ENCODE data around the gene NR2F1.

The NR2F1 gene

DNA sequence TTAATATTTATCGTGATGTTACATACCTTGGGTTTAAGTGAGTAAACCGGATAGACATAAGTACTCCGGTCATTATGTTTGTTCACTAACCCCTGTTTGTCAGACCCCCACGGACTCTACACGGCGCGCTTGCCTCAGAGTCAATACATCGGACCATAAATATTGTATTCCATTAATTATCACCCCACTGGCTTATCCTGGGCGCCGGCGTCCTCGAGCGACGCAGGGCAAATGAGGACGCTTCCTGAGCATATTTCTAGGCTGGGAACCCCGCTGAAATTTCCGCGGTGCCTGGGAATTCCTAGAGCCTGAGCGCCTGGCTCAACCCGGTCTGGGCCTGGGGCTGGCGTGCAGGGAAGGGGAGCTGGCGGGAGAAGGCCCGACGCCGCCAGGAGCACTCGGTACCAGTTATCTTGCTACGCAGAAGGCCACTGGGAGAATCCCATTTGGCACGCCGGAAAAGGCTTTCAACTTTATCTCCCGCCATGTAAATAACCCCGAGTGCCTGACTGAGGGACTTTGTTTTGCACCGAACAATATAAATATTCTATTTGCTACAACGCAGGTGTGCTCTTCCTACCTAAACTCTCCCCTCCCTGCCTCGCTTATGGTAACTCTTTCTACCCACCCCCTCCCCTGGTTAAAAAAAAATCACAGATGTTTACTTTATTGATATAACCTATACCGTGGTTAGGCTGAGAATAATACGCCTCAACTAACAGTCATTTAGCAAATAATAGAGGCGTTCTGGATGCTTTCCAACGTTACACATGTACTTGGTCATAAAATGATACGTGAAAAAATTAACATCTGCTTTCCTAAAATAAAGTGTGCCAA is 19.4 kb downstream of the NR2F1 start:
- FAIRE-seq: no peak
- no peak for DNase-seq (ENCODE audit: insufficient read length, low spot score)
- TF ChIP-seq PAX5 (IDR thresholded peaks at IDR 0.05; ENCODE audit: insufficient read depth, low read length, severe bottlenecking) (no peak), POLR2A (IDR thresholded peaks at IDR 0.05; ENCODE audit: low read depth, low read length) (no peak), POU2F2 (IDR thresholded peaks at IDR 0.05; ENCODE audit: low read depth, low read length) (no peak), TAF1 (IDR thresholded peaks at IDR 0.05; ENCODE audit: low read depth, low read length) (no peak), SPI1 (IDR thresholded peaks at IDR 0.05; ENCODE audit: low read depth, low read length) (no peak), POLR2AphosphoS5 (IDR thresholded peaks at IDR 0.05; ENCODE audit: low read depth, low read length) (no peak)

DNA sequence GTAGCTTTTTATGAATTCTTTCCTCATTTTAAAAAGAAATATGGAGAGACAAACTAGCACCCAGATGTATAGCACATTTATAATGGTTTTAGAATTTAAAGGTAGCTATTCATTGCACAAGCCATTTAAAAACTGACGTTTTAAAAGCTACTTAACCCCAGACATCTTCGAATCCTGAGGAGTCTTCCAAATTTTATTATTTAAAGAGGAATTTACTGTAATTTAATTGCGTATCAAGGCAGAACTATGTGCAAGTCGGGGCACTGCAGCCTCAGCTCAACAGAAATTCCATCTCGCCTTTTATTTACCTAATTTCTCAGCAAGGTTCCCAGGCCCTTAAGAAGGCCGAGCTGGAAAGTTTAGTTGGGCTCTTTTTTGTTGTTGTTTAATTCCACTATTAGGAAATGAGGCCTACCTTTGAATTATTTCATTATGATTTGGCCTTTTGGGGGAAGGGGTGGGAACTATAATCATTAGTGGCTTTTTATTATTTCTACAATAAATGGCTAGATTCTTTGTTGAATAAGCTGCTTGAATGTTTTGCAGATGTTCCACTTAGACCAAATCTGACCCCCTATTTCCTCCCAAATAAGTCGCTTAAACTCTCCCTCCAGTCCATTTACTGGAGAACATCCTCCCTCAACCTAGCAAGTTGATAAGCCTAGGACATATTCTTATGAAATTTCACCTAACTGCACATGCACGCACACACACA is 20.2 kb downstream of the NR2F1 start:
- DNase-seq (ENCODE audit: insufficient read length, low spot score): no peak
- TF ChIP-seq POLR2AphosphoS5 (IDR thresholded peaks at IDR 0.05; ENCODE audit: low read depth, low read length) (no peak), PAX5 (IDR thresholded peaks at IDR 0.05; ENCODE audit: insufficient read depth, low read length, severe bottlenecking) (no peak), POU2F2 (IDR thresholded peaks at IDR 0.05; ENCODE audit: low read depth, low read length) (no peak), SPI1 (IDR thresholded peaks at IDR 0.05; ENCODE audit: low read depth, low read length) (no peak), TAF1 (IDR thresholded peaks at IDR 0.05; ENCODE audit: low read depth, low read length) (no peak), POLR2A (IDR thresholded peaks at IDR 0.05; ENCODE audit: low read depth, low read length) (no peak)
- FAIRE-seq: no peak

DNA sequence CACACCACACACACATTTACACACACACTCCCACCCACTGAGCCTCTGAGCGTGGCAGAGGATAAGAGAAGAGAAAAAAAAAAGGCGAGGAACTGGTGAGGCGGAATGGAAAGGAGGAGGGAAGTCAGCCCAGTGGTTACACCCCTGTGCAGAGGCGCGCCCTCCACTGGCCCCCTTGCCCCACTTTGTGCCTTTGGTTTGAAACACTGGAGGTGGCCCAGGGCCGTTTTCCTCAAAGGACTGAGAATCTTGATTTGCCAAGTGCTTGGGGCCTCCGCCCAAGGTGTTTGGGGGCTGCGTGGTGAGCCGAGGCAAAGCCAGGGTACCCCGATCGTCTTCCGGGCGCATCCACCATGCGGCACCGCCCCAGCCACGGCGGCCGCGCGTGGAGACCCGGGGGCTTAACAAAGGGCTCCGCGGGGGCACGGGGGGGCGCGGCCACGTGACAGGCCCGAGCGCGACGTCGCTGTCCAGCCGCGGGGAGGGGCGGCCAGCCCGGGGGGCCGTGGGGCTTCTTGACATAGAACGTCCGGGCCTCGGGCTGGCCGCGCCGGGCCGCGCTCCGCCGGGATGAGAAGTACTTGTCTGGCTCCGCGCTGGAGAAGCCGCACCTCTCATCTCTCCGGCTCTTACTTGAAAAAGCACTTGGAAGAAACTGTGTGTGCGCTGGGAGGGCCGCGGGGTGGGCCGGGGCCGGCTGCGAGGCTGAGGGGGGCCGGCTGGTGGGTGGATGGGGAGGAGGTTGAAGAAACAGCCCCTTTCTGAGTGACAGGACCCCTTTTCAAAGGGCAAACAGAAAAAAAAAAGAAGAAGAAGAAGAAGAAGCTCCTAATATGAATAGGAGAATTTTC is 21.0 kb downstream of the NR2F1 start:
- DNase-seq (ENCODE audit: insufficient read length, low spot score) (no peak), FAIRE-seq (no peak)
- TF ChIP-seq TAF1 (IDR thresholded peaks at IDR 0.05; ENCODE audit: low read depth, low read length) (no peak), POLR2AphosphoS5 (IDR thresholded peaks at IDR 0.05; ENCODE audit: low read depth, low read length) (no peak), PAX5 (IDR thresholded peaks at IDR 0.05; ENCODE audit: insufficient read depth, low read length, severe bottlenecking) (no peak), POLR2A (IDR thresholded peaks at IDR 0.05; ENCODE audit: low read depth, low read length) (no peak), POU2F2 (IDR thresholded peaks at IDR 0.05; ENCODE audit: low read depth, low read length) (no peak), SPI1 (IDR thresholded peaks at IDR 0.05; ENCODE audit: low read depth, low read length) (no peak)

- DNase-seq (ENCODE audit: insufficient read length, low spot score) (no peak), FAIRE-seq (no peak)
- TF ChIP-seq POLR2A (IDR thresholded peaks at IDR 0.05; ENCODE audit: low read depth, low read length) (no peak), SPI1 (IDR thresholded peaks at IDR 0.05; ENCODE audit: low read depth, low read length) (no peak), TAF1 (IDR thresholded peaks at IDR 0.05; ENCODE audit: low read depth, low read length) (no peak), POU2F2 (IDR thresholded peaks at IDR 0.05; ENCODE audit: low read depth, low read length) (no peak), PAX5 (IDR thresholded peaks at IDR 0.05; ENCODE audit: insufficient read depth, low read length, severe bottlenecking) (no peak), POLR2AphosphoS5 (IDR thresholded peaks at IDR 0.05; ENCODE audit: low read depth, low read length) (no peak)
These were observed 21.9 kb downstream of the NR2F1 start for GRCh38 chr5:93604644-93605515.

DNA sequence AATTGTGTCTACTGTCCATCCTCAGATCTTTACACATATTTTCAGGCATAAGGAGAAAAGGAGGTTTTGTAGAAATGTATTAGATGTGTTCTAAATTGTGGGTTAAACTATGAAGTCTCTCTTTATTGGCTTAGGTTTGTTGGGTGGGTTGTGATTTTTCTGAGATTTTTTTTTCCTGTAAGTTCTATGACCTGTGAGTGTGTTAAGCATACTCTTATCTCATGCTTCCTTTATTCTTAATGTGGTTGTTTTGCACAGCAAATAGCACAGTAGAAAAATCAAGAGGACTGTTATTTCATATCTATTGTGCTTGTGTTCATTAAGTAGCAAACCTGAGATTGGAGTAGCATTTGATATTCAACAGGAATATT is 23.3 kb downstream of the NR2F1 start:
- DNase-seq (ENCODE audit: insufficient read length, low spot score) (no peak), FAIRE-seq (no peak)
- TF ChIP-seq POLR2A (IDR thresholded peaks at IDR 0.05; ENCODE audit: low read depth, low read length): no peak
- TF ChIP-seq TAF1 (IDR thresholded peaks at IDR 0.05; ENCODE audit: low read depth, low read length): no peak
- TF ChIP-seq POLR2AphosphoS5 (IDR thresholded peaks at IDR 0.05; ENCODE audit: low read depth, low read length): no peak
- TF ChIP-seq SPI1 (IDR thresholded peaks at IDR 0.05; ENCODE audit: low read depth, low read length): no peak
- no peak for TF ChIP-seq POU2F2 (IDR thresholded peaks at IDR 0.05; ENCODE audit: low read depth, low read length)
- TF ChIP-seq PAX5 (IDR thresholded peaks at IDR 0.05; ENCODE audit: insufficient read depth, low read length, severe bottlenecking): no peak

DNA sequence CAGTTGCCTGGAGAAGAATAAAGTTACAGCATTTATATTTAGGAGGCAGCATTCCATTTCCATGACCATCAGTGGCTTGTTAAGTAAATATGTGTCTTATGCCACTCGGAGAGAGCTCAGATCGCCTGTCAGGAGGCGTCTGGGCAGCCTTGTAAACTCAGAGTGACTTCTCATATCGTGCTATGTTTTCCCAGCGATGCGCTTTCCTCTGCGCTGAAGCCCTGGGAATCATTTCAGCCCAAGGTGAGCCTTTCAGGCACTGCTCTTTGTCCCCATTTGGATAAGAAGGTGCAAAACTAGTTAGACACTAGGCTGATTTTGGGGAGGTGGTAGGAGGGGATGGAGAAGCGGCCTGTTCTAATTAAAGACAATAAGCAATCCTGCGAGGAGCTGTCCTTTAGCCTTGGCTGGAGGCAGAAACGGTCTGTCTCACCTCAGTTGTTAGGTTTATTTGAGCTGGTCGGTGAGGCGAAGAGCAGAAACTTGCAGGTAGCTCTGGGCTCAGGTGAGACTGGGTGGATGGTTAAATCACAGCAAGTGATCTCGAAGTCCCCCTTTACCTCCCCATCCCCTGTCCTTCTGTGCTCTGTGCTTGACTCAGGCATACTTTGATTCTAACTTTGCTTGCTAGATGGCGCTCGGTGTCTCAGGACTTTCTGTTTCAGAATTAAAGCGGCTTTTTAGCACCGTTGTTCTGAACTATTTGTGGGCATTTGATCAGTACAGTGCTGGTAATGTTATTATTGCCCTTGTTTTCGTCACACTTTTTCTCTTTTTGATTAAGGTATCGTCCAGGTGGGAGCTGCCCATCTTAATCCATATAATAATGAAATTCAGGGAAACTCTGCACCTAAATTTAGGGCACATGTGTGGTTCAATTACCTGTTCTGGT is 24.6 kb downstream of the NR2F1 start:
- TF ChIP-seq POLR2A (IDR thresholded peaks at IDR 0.05; ENCODE audit: low read depth, low read length) (no peak), POU2F2 (IDR thresholded peaks at IDR 0.05; ENCODE audit: low read depth, low read length) (no peak), PAX5 (IDR thresholded peaks at IDR 0.05; ENCODE audit: insufficient read depth, low read length, severe bottlenecking) (no peak), TAF1 (IDR thresholded peaks at IDR 0.05; ENCODE audit: low read depth, low read length) (no peak), SPI1 (IDR thresholded peaks at IDR 0.05; ENCODE audit: low read depth, low read length) (no peak), POLR2AphosphoS5 (IDR thresholded peaks at IDR 0.05; ENCODE audit: low read depth, low read length) (no peak)
- DNase-seq (ENCODE audit: insufficient read length, low spot score) (no peak), FAIRE-seq (peak; percentile 87)

GRCh38 chr5:93608855-93609254 is 25.8 kb downstream of the NR2F1 start:
- no peak for TF ChIP-seq TAF1 (IDR thresholded peaks at IDR 0.05; ENCODE audit: low read depth, low read length)
- no peak for TF ChIP-seq SPI1 (IDR thresholded peaks at IDR 0.05; ENCODE audit: low read depth, low read length)
- no peak for TF ChIP-seq PAX5 (IDR thresholded peaks at IDR 0.05; ENCODE audit: insufficient read depth, low read length, severe bottlenecking)
- TF ChIP-seq POLR2AphosphoS5 (IDR thresholded peaks at IDR 0.05; ENCODE audit: low read depth, low read length): no peak
- TF ChIP-seq POU2F2 (IDR thresholded peaks at IDR 0.05; ENCODE audit: low read depth, low read length): no peak
- no peak for TF ChIP-seq POLR2A (IDR thresholded peaks at IDR 0.05; ENCODE audit: low read depth, low read length)
- FAIRE-seq (no peak), DNase-seq (ENCODE audit: insufficient read length, low spot score) (no peak)
